Chondrocyte (in vitro differentiated cells): Measurements from ENCODE around the gene CHSY3. TPM values are rescaled to one million over a fixed set of nuclear protein-coding genes. Genes with fewer than 3 reads are reported as not detected.

Source experiments
- DNase-seq: peaks from one replicate; pipeline ENCODE4 v3.0.0; 2021; ENCODE audit warnings: mixed read lengths, low spot score
- H3K27ac Mint-ChIP-seq: one replicate; pipeline ENCODE4 v1.8.0; 2021; ENCODE audit warnings: mild to moderate bottlenecking, moderate library complexity, mixed read lengths; ENCODE audit not compliant: unreplicated experiment
- H3K27me3 Mint-ChIP-seq: 2 replicates; pipeline ENCODE4 v1.8.0; 2021; ENCODE audit warnings: low read depth, mixed read lengths
- H3K36me3 Mint-ChIP-seq: 2 replicates; pipeline ENCODE4 v1.8.0; 2021; ENCODE audit warnings: low read depth, mixed read lengths
- H3K4me1 Mint-ChIP-seq: 2 replicates; pipeline ENCODE4 v1.8.0; 2021; ENCODE audit warnings: low read depth, mild to moderate bottlenecking, mixed read lengths
- H3K4me3 Mint-ChIP-seq: one replicate; pipeline ENCODE4 v1.8.0; 2021; ENCODE audit warnings: mild to moderate bottlenecking, moderate library complexity, mixed read lengths; ENCODE audit not compliant: unreplicated experiment
- H3K9me3 Mint-ChIP-seq: 2 replicates; pipeline ENCODE4 v1.8.0; 2021; ENCODE audit warnings: low read depth, mixed read lengths
- CTCF ChIP-seq: fragments of 200-600 bp; sonication (generic); IDR thresholded peaks from 2 replicates; pipeline ENCODE4 v1.5.0; 2021; ENCODE audit warnings: antibody characterized with exemption, mild to moderate bottlenecking, moderate library complexity
- total RNA-seq: library from RNA; stranded (reverse); gene quantifications from 3 replicates; pipeline ENCODE4 v1.2.1, GENCODE V29; 2021

The CHSY3 gene
- total RNA-seq, 1 donor from 2014 or later, result 18.1 TPM

DNA sequence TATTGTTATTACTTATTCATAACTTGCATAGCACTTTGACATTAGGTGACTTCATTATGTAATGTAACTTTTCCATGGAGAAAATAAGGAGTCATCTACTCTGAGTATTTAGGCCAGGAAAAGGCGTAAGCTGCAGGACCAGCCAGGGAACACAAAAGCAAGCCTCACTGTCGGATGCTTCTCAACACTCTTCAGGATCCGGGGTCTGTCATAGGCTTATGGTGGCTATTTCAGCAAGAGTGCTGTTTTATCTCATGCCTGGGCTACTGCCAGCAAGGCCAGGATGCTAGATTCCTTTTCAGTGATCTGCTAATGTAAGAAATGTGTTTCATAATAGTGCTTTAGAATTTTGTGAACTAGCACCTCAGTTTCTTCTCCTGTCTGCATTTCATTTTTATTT is 162.4 kb downstream of the CHSY3 start:
- Mint-ChIP-seq H3K4me3 (no peak overlapping the region), H3K36me3 (no peaks in the 10 kb centered on the region), H3K27me3 (no peaks in the 10 kb centered on the region), H3K9me3 (no peaks in the 10 kb centered on the region), H3K4me1 (peaks cover 15% of the 10 kb centered on the region), H3K27ac (peak overlapping the region; percentile 29)
- no peak for TF ChIP-seq CTCF
- no peak for DNase-seq

DNA sequence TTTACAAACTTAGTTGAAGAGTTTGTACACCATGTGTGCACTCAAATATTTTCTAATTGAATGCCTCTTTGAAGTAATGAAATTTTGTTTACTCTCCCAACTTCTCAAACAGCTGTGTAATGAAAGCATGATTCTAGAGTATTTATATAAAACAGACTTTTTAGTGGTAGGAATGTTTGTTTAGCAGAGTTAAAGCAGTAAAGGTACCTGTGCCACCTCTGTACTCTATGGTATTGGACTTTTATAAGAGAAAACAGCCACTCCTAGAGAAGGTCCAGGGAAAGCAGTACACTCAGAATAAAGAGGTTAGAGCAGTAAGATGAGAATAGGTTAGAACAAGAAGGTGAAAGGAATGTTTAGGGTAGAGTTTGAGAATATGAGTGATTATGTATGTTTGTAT is 163.1 kb downstream of the CHSY3 start:
- no peak for DNase-seq
- H3K4me1 Mint-ChIP-seq, result peaks cover 15% of the 10 kb centered on the region
- no peaks in the 10 kb centered on the region for H3K9me3 Mint-ChIP-seq
- no peak overlapping the region for H3K4me3 Mint-ChIP-seq
- H3K27me3 Mint-ChIP-seq, result no peaks in the 10 kb centered on the region
- no peaks in the 10 kb centered on the region for H3K36me3 Mint-ChIP-seq
- H3K27ac Mint-ChIP-seq, result no peak overlapping the region
- TF ChIP-seq CTCF, result no peak

DNA sequence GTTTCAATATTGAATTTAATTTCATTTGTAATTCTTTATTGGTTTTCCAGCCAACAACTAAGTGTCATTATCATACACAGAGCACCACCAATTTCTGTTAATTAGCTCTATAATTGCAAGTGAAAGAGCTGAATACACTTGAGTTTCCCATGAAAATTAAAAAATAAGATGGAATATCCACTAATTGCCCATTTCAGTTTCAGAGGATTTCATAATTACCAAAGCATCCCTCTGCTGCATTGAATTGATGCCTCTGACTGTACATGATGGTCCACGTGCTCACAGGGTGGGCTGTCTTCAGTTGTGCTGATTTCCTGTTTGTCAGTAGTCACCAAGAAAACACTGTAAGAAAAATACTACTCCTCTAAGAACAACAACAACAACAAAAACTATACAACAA is 163.8 kb downstream of the CHSY3 start:
- DNase-seq, result no peak
- Mint-ChIP-seq H3K4me1 (peaks cover 19% of the 10 kb centered on the region), H3K36me3 (no peaks in the 10 kb centered on the region), H3K27ac (no peak overlapping the region), H3K4me3 (no peak overlapping the region), H3K9me3 (no peaks in the 10 kb centered on the region), H3K27me3 (no peaks in the 10 kb centered on the region)
- TF ChIP-seq CTCF, result no peak

- Mint-ChIP-seq H3K27ac (no peak overlapping the region), H3K27me3 (no peaks in the 10 kb centered on the region), H3K36me3 (no peaks in the 10 kb centered on the region), H3K4me3 (no peak overlapping the region), H3K9me3 (no peaks in the 10 kb centered on the region), H3K4me1 (peaks cover 19% of the 10 kb centered on the region)
- no peak for DNase-seq
- no peak for TF ChIP-seq CTCF
Observed at GRCh38 chr5:130068988-130069387, 164.7 kb downstream of the CHSY3 start.

DNA sequence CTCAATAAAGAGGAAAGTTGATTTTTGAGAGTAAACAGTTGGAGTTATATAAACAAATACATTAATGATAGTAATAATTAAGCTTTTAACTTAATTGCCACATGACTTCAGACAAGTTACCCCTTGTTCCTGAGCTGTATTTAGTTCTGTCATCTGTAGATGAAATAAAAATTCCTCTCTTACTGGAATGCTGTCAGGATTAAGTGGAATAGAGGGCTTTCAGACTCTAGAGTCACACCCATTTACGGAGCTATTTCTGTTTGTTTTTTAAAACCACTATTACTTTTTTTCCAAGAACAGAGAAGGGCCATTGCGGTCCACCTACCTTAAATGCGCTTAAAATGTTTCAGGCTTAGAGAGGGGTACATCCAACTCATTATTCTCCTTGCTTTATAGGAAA is 170.6 kb downstream of the CHSY3 start:
- no peaks in the 10 kb centered on the region for H3K36me3 Mint-ChIP-seq
- TF ChIP-seq CTCF, result no peak
- no peak for DNase-seq
- no peaks in the 10 kb centered on the region for H3K9me3 Mint-ChIP-seq
- H3K4me1 Mint-ChIP-seq, result peaks cover 17% of the 10 kb centered on the region
- no peaks in the 10 kb centered on the region for H3K27me3 Mint-ChIP-seq
- no peak overlapping the region for H3K27ac Mint-ChIP-seq
- no peak overlapping the region for H3K4me3 Mint-ChIP-seq
